HUES48 (cell line): ENCODE measurements around the gene CCNE1.
"Not testable (repeated sequence)": the region's sequence is repeated elsewhere in the genome, so short reads cannot be mapped to it uniquely, and the experiment has no call there.

Source experiments
- H3K27ac ChIP-seq: one replicate; pipeline ENCODE4 v1.7.0; 2013; ENCODE audit warnings: low read depth, low read length, inconsistent platforms
- H3K27me3 ChIP-seq: 2 replicates; pipeline ENCODE4 v1.6.1; 2013; ENCODE audit warnings: mild to moderate bottlenecking, low read length; ENCODE audit not compliant: control insufficient read depth, insufficient read depth
- H3K36me3 ChIP-seq: 2 replicates; pipeline ENCODE4 v1.6.1; 2013; ENCODE audit warnings: low read length; ENCODE audit not compliant: control insufficient read depth, insufficient read depth
- H3K4me1 ChIP-seq: 2 replicates; pipeline ENCODE4 v1.6.1; 2013; ENCODE audit warnings: mild to moderate bottlenecking, low read length; ENCODE audit not compliant: control insufficient read depth, insufficient read depth
- H3K4me3 ChIP-seq: 2 replicates; pipeline ENCODE4 v1.5.1; 2013; ENCODE audit warnings: mild to moderate bottlenecking, low read depth, low read length
- H3K9ac ChIP-seq: 2 replicates; pipeline ENCODE4 v1.6.1; 2013; ENCODE audit warnings: mild to moderate bottlenecking, low read depth, low read length, moderate library complexity
- H3K9me3 ChIP-seq: 2 replicates; pipeline ENCODE4 v1.6.1; 2013; ENCODE audit warnings: low read length; ENCODE audit not compliant: control insufficient read depth, insufficient read depth

CCNE1 gene

GRCh38 chr19:29787281-29787680, 24.5 kb upstream of the CCNE1 start:
- Histone ChIP-seq H3K9me3 (no peaks in the 10 kb centered on the region), H3K27me3 (no peaks in the 10 kb centered on the region), H3K9ac (no peak overlapping the region), H3K4me1 (no peaks in the 10 kb centered on the region), H3K36me3 (no peaks in the 10 kb centered on the region), H3K27ac (no peak overlapping the region), H3K4me3 (no peak overlapping the region)

- Histone ChIP-seq H3K9ac (no peak overlapping the region), H3K4me3 (no peak overlapping the region)
These were observed 22.8 kb upstream of the CCNE1 start for GRCh38 chr19:29789007-29789406.

GRCh38 chr19:29793116-29793727, 18.6 kb upstream of the CCNE1 start:
- Histone ChIP-seq H3K4me3 (no peak overlapping the region), H3K27ac (no peak overlapping the region), H3K9ac (no peak overlapping the region), H3K36me3 (no peaks in the 10 kb centered on the region), H3K9me3 (no peaks in the 10 kb centered on the region), H3K27me3 (no peaks in the 10 kb centered on the region), H3K4me1 (no peaks in the 10 kb centered on the region)

More at GRCh38 chr19:29789007-29789406, 22.8 kb upstream of the CCNE1 start:
- Histone ChIP-seq H3K27me3 (no peaks in the 10 kb centered on the region), H3K36me3 (no peaks in the 10 kb centered on the region), H3K9me3 (no peaks in the 10 kb centered on the region), H3K4me1 (no peaks in the 10 kb centered on the region), H3K27ac (no peak overlapping the region)

GRCh38 chr19:29794490-29794889, 17.3 kb upstream of the CCNE1 start:
- H3K9me3 ChIP-seq, H3K4me3 ChIP-seq, H3K36me3 ChIP-seq, H3K4me1 ChIP-seq, H3K27me3 ChIP-seq, H3K27ac ChIP-seq, H3K9ac ChIP-seq: not testable (repeated sequence)

GRCh38 chr19:29795461-29796172, 16.2 kb upstream of the CCNE1 start:
- H3K4me3 ChIP-seq, result no peak overlapping the region
- H3K4me1 ChIP-seq, result no peaks in the 10 kb centered on the region
- H3K27ac ChIP-seq, result no peak overlapping the region
- no peaks in the 10 kb centered on the region for H3K27me3 ChIP-seq
- H3K9me3 ChIP-seq, result no peaks in the 10 kb centered on the region
- H3K36me3 ChIP-seq, result no peaks in the 10 kb centered on the region
- no peak overlapping the region for H3K9ac ChIP-seq

- Histone ChIP-seq H3K4me1 (no peaks in the 10 kb centered on the region), H3K36me3 (no peaks in the 10 kb centered on the region), H3K27ac (no peak overlapping the region), H3K9ac (no peak overlapping the region), H3K4me3 (no peak overlapping the region), H3K27me3 (no peaks in the 10 kb centered on the region), H3K9me3 (no peaks in the 10 kb centered on the region)
These were observed 15.6 kb upstream of the CCNE1 start for GRCh38 chr19:29796173-29796573.

- H3K9me3 ChIP-seq, result no peaks in the 10 kb centered on the region
- no peaks in the 10 kb centered on the region for H3K27me3 ChIP-seq
- H3K27ac ChIP-seq, result no peak overlapping the region
- H3K9ac ChIP-seq, result no peak overlapping the region
- H3K4me1 ChIP-seq, result no peaks in the 10 kb centered on the region
- no peaks in the 10 kb centered on the region for H3K36me3 ChIP-seq
- H3K4me3 ChIP-seq, result no peak overlapping the region
These were observed 12.9 kb upstream of the CCNE1 start for GRCh38 chr19:29798774-29799497.

GRCh38 chr19:29800100-29800825, 11.5 kb upstream of the CCNE1 start:
- no peak overlapping the region for H3K27ac ChIP-seq
- H3K27me3 ChIP-seq, result no peaks in the 10 kb centered on the region
- H3K9me3 ChIP-seq, result no peaks in the 10 kb centered on the region
- H3K4me3 ChIP-seq, result no peak overlapping the region
- no peaks in the 10 kb centered on the region for H3K36me3 ChIP-seq
- no peak overlapping the region for H3K9ac ChIP-seq
- no peaks in the 10 kb centered on the region for H3K4me1 ChIP-seq

GRCh38 chr19:29803951-29804350, 7.8 kb upstream of the CCNE1 start:
- H3K9me3 ChIP-seq, H3K4me3 ChIP-seq, H3K36me3 ChIP-seq, H3K27ac ChIP-seq, H3K27me3 ChIP-seq, H3K9ac ChIP-seq, H3K4me1 ChIP-seq: not testable (repeated sequence)

- Histone ChIP-seq H3K27me3 (no peaks in the 10 kb centered on the region), H3K9ac (no peak overlapping the region), H3K4me3 (no peak overlapping the region), H3K36me3 (no peaks in the 10 kb centered on the region), H3K4me1 (no peaks in the 10 kb centered on the region), H3K27ac (no peak overlapping the region), H3K9me3 (no peaks in the 10 kb centered on the region)
These were observed 7.3 kb upstream of the CCNE1 start for GRCh38 chr19:29804493-29804892.
